DMS79 (cell line): Measurements from ENCODE around the gene CTNNA1.

Experiments
- DNase-seq: peaks from one replicate; lab custom pipeline; 2025; lab: John Stamatoyannopoulos, UW

The CTNNA1 gene

DNA sequence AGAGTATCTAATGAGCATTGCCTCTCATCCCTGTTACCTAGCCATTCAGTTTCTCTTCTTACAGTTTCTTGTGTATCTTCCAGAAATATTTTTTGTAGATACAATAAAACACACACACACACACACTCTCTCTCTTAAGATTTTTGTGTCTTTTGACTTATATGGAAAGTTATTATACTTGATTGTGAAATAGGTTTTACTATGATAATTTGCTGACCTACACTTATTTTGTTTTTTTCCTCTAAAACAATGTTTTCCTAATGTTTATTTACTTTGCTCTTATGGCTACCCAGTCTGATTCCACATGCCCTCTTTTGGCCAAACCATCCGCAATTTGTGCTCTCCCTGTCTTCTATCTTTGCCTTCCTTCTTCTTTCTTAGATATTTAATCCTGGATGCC is 96.7 kb downstream of the CTNNA1 start:
- DNase-seq, result no peak

DNA sequence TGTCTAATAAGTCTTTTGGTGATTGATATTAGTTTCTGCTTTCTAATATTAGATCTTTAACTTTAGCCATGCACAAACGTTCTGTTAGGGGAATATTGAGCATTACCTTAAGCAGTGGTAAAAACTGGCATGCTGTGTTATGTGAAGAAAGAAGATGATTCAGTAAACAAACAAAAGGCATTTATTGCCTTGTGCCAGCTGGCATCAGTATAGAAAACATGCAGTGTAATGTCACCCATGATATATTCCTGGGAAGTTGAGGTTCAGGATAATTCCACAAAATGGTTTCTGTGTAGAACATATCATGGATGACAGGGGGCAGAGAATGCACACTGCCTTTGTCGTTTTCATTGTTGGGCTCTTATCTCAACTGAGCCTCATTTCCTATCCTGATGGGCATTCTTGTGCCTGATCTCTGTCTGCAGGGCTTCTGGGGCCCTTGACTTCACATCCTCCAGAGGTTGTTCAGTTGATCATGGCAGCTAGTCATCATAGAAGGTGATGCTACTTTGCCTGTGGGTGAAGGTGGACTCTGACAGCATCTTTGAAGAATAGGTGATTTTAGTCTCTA is 97.7 kb downstream of the CTNNA1 start:
- DNase-seq, result no peak

DNA sequence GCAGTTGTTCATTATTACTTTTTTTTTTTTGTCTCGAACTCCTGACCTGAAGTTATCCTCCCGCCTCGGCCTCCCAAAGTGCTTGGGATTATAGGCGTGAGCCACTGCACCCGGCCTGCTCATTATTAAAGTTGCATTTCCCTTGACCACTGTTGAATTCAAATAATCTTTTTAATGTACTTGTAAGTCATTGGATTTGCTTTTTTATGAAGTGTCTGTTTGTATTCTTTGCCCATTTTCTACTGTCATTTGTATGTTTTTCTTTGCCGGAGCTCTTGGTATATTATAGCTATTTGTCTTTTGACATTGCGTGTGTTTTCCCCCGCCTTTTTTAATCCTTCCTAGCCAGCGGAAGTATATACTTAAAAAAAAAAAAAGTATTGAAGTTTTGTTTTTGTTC is 99.9 kb downstream of the CTNNA1 start:
- no peak for DNase-seq

DNA sequence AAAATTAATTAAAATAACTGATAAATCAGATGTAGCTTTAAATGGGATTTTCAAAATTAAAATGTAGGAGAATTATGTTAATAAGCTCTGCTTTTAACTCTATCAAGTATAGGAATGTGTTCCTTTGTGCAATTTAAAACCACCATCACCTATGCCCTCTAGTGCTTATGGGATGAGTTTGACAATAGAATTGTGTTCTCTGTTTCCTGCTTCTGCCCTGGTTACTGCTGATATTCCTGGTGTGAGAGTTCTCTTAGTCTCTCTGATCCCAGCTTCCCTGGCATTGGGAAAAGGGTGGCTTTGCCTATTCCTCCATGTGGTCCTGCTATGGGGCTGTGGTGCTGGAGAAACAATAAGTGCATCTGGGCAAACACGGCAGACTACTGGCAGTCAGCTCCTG is 113.8 kb downstream of the CTNNA1 start:
- DNase-seq, result no peak

DNA sequence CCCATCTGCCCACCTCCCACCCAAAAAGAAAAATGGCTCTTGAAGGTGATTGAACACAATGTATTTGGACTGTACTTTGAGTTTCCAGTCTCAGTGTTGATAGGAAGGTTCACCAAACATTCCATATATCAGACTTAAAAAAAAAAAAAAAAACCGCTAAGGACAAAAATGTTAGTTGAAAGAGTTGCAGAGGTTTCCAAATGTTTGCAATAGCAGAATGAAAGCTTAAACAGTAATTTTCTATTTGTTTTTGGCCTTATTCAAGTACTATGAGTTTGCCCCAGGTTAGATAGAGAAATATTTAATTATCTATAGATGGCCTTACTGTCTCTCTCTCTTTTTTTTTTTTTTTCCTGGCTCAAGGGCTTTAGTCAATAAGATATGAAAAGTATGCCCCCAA is 115.8 kb downstream of the CTNNA1 start:
- no peak for DNase-seq

DNA sequence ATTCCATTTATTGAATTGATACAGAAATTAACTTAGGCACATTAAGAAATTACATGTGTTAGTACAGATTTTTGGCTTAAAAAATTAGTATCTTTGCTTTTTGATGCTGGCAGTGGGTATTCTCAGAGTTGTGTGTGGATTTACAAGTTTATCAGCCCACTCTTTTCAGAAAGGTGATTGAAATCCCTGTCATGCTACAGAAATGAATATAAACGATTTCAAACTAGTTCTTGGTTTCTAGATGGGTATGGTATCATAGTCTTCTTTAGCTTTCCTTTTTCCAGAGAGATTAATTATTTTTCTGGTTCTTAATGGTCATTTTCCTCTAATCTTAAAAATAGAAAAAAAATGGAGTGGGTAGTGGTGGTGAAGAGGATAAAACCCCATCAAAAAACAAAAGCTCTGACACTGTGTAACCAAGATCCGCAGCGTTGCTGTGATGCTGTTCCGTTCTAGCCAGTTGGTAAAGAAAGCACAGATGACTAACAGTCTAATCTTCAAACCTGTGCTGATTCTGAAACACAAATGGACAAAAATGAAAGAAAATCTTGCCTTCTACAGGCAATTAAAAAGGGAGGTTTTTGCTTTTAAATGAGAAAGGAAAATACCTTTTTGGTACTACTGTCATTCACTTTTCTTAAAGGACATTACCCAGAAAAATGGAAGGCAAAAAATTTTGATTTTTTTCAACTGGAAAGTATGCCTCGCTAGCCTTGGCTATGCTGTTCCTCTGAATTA is 116.7 kb downstream of the CTNNA1 start:
- DNase-seq, result no peak

DNA sequence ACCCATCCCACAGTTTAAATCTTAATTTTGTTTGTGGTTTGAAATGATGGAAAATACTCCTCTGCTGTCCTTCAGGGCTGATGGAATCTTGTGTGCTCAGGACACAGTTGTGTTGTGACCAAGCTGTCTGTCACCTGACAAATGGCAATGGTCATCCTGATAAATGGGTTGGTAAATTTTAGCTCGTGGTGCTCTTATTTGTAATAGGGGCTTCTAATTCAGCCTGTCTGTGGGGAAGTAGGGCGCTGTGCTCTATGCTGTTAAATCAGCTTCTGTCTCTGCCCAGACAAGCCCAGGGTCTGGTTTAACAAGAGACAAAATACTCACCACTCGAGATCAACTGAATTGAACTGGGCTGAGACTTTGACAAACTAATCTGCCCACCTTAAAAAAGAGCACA is 117.4 kb downstream of the CTNNA1 start:
- DNase-seq, result no peak

DNA sequence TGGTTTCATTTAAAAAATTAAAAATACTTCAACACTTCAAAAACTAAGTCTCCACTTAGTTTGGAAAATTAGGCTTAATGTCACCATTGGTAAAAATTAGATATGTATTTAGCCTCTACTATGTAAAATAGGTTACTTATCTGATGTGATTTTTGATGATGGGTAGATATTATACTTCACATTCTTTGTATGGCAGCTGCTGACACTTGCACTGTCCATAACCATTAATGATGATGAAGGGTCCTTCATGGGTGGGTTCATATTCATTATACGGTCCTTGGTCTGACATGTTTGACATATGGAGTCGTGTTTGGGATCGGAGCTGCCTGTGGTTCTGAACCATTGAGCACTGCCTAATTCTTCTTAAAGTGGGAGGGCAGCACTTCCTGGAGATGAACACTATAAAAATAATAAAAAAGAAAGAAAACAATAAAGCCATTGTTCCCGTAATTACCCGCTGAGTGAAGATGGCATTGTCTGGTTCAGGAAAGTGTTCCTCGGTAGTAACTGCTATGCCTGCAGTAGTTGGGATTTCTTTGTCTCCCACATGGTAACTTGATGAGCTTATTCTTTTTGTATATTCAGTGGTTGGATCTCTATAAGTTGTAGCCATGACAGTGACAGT is 119.7 kb downstream of the CTNNA1 start:
- no peak for DNase-seq

DNA sequence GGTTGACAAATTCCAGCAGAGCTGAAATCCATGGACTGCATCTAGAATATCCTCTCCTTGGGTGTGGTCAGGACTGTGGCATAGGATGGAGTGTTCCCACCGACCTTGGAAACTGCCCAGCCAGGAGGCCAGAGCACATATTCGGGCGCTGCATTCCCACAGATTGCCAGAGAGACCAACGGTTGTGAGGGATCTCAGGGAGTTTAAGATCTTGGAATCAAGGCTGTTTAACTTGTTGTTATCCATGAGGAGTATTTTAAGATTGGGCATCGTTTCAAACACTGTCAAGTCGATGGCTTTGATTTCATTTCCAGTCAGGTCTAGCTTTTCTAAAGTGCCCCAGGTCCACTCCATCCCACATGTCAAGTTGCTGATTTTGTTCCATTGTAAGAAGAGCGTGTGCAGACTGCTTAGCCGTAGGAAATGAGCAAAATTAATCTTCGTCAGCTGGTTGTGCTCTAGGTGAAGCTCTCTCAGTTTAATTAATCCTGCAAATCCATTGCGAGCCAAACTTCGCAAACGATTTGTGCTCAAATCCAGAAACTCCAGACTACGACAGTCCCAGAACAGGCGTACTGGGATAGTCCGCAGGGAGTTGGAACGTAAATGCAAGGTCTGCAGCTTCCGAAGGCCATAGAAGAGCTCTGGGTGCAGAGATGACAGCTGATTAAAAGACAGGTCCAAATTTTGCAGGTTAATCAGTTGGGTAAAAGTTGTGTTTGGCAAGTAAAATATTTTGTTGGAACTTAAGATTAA is 120.4 kb downstream of the CTNNA1 start:
- DNase-seq, result no peak

DNA sequence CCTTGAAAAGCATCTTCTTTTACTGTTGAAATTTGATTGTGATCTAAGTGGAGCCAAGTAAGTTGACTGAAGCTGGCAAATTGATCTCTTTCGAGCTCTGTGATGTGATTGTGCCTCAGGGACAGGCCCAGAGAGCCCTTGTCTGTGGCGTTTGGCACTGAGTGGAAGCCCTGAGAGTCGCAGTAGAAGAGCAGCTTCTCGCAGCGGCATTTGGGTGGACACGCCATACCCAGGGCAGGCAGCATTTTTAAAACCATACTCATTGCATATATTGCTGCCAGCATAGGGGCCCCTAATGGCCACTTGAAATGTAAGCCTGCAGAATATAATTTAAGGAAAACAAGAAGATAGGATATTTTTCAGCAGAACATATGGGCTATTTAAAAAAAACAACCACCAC is 121.0 kb downstream of the CTNNA1 start:
- no peak for DNase-seq

DNA sequence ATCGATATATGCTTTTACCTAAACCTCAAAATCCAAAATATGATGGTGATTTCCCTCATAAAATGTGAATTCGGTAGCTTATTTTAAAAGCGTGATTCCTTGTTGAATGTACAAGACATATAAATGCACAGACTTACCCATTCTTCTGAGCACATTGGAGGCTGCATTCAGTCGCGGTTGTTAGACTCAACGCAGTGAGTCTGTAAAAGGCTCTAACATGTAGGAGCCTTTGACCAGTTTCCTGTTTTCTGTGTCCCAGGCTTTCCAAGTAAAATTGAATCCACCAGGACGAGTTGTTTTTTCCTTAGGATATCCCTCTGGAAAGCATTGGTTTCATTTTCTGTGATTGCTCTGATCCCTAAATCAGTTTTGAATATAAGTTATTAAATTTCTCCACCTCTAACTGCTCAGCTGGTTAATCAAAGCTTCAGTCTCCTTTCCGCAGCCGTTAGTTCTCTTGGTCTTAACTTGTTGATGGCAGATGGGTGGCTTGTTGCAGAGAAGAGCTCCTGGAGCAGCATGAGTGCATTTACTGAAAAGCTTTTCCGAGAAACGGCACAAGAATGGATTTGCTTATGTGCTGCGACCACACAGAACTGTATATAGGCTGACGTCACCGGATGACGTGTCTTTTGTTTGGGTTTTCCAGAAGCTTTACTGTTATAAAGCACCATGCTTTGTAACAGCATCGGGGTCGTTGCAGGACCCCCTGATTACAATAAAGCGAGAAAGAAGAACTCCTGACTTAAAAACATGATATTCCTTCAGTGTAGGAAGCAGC is 121.7 kb downstream of the CTNNA1 start, which contains the start of gene LRRTM2:
LRRTM2 (minus strand) TSS at position 565 of the 781 bp plus-strand sequence; CDS start at position 141, 424 bp downstream.
- peak; percentile 48 for DNase-seq

DNA sequence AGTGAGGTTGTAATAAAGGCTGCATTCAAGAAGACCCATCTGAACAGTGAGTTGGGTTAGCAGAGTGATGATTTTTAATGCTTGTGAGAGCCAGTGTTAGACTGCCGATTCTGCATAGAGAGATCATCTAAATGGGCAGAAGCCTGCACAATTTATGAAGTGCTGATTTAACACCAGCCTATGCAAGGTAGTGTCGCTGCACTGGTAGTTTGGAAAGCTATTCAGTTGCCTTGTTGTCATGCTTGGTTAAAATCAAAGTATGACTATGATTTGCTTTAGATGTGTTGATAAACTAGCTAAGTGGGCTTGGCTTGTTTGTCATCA is 122.3 kb downstream of the CTNNA1 start:
- peak; percentile 17 for DNase-seq

DNA sequence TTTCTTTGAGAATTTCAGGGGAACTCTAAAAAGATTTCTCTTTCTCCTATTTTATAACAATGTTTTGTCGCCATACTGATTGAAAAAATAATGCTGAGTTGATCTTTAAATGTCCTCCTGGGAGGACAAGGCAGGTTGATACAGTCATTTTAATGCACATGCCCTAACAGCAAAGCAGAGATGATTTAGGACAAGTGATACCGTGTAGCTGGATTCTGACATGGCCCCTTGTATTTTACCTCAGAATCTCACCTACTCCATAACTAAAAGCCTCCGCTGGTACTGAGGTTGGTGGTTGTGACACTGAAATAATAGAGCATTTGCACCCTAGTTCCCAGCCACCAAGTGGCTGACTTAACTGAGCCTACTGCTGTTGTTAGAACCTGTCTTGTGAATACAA is 122.7 kb downstream of the CTNNA1 start:
- DNase-seq, result no peak

DNA sequence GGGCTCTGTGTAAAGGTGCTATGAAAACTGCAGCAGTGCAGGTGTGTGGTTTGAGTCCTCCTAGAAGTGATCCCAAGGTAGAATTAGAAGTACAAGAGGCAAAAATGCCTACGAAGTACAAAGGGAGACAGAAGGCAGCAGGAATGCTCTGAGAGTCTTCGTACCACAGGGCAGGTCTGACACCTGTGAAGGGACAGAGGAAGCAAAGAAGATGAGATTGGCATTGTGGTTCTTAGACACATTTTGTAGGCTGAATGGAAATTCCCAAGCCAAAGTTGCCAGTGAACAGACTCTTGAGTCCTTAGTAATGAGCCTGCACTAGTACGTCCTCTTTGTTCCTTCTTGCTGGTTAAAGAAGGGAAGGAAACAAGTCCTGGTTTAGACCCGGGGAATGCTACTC is 123.6 kb downstream of the CTNNA1 start:
- no peak for DNase-seq

DNA sequence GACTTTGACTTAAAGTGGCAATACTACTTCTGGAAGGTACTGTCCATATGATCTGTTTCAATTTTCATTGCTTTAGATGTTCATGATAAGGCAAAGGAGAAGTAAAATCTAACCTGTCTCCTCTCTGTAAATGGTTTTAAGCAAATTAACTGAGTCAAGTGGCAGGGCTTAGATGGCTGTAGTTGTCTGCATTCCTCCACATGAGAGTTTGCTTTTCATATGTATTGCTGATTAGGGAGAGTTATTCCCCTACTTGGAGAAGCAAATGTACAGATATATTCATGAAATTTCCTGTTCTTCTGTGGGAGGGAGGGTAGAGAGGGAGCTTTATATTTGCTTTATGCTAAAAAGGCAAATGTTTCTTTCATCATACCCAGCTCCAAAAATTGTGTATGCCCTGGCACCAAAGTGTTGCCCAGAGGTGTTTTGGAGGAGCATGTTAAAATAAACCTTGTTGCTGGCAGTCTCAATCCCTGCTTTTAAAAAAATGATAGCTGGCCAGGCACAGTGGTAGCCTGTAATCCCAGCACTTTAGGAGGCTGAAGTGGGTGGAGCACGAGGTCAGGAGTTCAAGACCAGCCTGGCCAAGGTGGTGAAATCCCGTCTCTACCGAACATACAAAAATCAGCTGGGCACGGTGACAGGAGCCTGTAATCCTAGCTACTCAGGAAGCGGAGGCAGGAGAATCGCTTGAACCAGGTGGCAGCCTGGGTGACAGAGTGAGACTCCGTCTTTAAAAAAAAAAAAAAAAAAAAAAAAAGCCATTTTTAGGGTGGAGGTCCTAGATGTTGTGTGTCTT is 125.4 kb downstream of the CTNNA1 start:
- no peak for DNase-seq

DNA sequence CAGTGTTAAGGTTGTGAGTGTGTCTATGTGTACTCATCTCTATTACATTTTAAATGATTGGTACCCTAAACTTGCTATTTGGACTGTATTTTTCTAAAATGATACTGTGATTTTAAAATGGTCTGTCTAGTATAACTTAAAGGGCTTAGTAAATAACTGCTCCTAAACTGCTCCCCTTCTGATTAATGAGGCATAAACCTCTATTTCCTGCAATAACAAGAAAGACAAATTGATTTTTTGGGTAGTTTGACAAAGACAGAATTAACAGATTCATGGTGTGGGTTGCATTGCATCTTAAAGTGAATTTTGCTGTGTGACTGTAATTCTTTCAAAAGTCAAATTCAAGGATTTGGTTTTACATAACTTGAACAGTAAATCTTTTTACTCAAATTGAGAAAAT is 130.0 kb downstream of the CTNNA1 start:
- DNase-seq, result no peak

DNA sequence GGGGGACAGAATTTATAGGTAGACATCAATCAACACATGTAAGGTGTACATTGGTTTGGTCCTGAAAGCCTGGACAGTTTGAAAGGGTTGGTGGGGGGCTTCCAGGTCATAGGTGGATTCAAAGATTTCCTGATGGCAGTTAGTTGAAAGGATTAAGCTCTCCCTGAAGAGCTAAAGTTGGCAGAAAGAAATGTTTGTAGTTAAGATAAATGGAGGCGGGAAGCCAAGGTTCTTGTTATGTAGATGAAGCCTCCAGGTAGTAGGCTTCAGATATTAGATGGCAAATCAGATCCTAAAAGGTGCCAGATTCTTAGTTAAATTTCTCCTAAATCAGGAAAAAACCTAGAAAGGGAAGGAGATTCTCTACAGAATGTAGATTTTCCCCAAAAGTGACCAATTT is 130.9 kb downstream of the CTNNA1 start:
- no peak for DNase-seq

DNA sequence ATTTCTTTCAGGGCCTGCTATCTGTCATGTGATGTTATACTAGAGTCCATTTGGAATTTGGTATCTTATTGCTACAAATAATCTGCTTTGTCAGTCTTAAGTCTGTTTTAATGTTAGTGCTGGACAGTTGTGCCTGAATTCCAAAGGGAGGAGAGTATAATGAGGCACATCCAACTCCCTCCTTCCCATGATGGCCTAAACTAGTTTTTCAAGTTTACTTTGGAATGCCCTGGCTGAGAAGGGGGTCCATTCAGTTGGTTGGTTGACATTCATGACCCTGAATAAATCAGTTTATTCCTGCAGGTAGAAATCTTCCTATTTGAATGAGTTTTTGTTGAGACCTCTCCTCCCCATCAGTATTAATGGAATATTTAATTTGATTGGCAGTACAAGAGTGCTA is 131.3 kb downstream of the CTNNA1 start:
- no peak for DNase-seq

DNA sequence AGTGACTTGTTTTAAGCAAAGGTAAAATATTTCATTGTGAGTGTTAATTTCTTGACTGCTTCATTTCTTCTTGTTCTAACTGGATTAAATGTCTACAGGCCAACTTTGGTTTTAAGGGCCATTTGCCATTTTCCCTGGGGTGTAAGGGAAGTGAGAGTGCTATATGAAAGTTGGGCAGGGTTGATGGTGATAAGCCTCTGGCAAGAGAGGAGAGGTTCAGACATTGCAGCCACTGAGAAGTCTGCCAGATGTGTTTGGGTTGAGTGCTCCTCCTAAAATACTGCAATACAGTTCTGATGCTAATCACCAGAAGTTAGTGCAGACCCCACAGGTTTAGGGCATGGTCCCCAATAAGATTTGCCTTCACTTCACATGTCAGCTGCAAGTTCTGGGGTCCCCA is 136.8 kb downstream of the CTNNA1 start:
- no peak for DNase-seq

DNA sequence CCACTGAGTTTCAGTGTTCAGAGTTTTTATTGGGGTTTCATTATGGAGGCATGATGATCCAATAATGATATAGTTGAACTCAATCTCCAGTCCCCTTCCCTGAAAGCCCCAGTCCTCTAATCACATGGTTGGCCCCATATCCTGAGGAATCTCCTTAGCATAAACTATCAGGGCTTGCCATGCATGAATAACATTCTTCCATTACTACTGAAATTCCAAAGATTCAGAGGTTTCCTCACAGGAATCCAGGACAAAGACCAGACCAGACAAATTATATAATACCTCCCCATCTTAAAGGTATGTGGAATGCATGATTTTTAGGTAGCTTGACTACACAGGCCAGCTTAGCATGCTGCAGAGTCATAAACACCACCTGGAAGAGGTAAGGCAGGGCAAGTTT is 137.4 kb downstream of the CTNNA1 start:
- DNase-seq, result no peak

DNA sequence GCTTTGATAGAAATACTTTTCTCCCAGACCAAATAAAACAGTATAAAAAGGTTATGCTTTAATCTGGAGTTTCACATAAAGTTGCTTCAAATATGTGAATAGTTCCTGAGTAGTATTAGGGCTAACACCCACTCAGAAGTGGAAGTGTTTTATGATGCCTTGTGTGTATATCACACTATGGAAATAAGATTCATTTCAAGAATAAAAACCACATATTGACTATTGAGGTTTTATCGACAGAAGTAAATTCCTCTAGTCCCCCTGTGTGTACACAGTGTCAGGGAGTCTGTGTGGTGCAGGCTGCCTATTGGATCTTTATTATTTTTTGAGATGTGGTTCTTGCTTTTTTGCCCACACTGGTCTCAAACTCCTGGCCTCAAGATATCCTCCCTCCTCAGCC is 142.7 kb downstream of the CTNNA1 start:
- DNase-seq, result no peak
